ENCODE results near the gene SULT1C2. TPM values are rescaled to one million over a fixed set of nuclear protein-coding genes. Genes with fewer than 3 reads are reported as not detected.

SULT1C2 gene
- total and polyA plus RNA-seq, 2 of the 8 experiments (the other 6 are each of a cell fraction or from before 2014, with no cell fraction given), result 2.2 to 2.8 TPM

GRCh38 chr2:108305901-108306300, 17.2 kb downstream of the SULT1C2 start:
- H3K9me3 ChIP-seq (ENCODE audit: insufficient read depth in 2 of 2, low read depth in 1 of 2, low read length in 1 of 2), result no peaks in the 10 kb centered on the region
- H4K20me1 ChIP-seq (replicated peaks in 1 of 2; ENCODE audit: control insufficient read depth in 1 of 2, insufficient read depth in 2 of 2, low read length in 2 of 2), result no peaks in the 10 kb centered on the region
- no peak overlapping the region for H3K18ac ChIP-seq (ENCODE audit: extremely low read depth, low read length)
- no peak overlapping the region for H2AK5ac ChIP-seq (ENCODE audit: low read depth, low read length)
- 85% methylated on average over 2 of the region's 2 CpGs; no CpG with 5 or more reads in 1 of the 2 experiments for WGBS, 2 experiments (ENCODE audit: extremely low coverage in 1 of 2, insufficient coverage in 1 of 2, insufficient read length in 1 of 2, insufficient replicate concordance in 2 of 2, low coverage in 1 of 2, low lambda C conversion rate in 2 of 2, missing lambda C conversion rate in 1 of 2)
- no peak overlapping the region for H3K14ac ChIP-seq (ENCODE audit: insufficient read length)
- no peaks in the 10 kb centered on the region for H3K79me2 ChIP-seq (ENCODE audit: control insufficient read depth in 1 of 2, insufficient read depth in 2 of 2, low read length in 2 of 2)
- H2BK15ac ChIP-seq (ENCODE audit: low read length), result no peak overlapping the region
- H3K56ac ChIP-seq (replicated peaks; ENCODE audit: insufficient read length, low read depth, low read length), result no peak overlapping the region
- no peak for FAIRE-seq
- ChIA-PET POLR2A (ENCODE audit: partially characterized antibody) (interaction anchor here (1.1 kb wide), 1 partner anchor 10 kb away, joined by 3 read pairs; no protein-coding TSS in a partner anchor), CTCF (ENCODE audit: partially characterized antibody) (no interaction called here)
- no peaks in the 10 kb centered on the region; a peak in 1 of 7 replicates for H3K27me3 ChIP-seq (replicated peaks in 1 of 4; ENCODE audit: control insufficient read depth in 3 of 4, extremely low read depth in 1 of 4, insufficient read depth in 3 of 4, low read length in 3 of 4)
- no peak overlapping the region for H3K9ac ChIP-seq (replicated peaks in 1 of 4; ENCODE audit: extremely low read depth in 1 of 4, low read depth in 3 of 4, low read length in 3 of 4)
- no peaks in the 10 kb centered on the region for H3K4me1 ChIP-seq (replicated peaks in 1 of 4; ENCODE audit: control insufficient read depth in 3 of 4, insufficient read depth in 4 of 4, low read length in 3 of 4)
- no peak overlapping the region for H4K91ac ChIP-seq (replicated peaks; ENCODE audit: insufficient read length, low read length)
- H3K36me3 ChIP-seq (ENCODE audit: control insufficient read depth in 2 of 4, insufficient read depth in 4 of 4, low read length in 3 of 4), result no peaks in the 10 kb centered on the region
- no peak overlapping the region for H3K4ac ChIP-seq (replicated peaks; ENCODE audit: insufficient read length, low read depth, low read length)
- H2BK20ac ChIP-seq (ENCODE audit: low read length), result no peak overlapping the region
- H3K23me2 ChIP-seq (ENCODE audit: low read depth, low read length), result no peaks in the 10 kb centered on the region
- H3K4me2 ChIP-seq (ENCODE audit: insufficient read depth in 1 of 2, low read depth in 2 of 2, low read length in 2 of 2), result no peak overlapping the region
- no peak overlapping the region for H3K4me3 ChIP-seq (ENCODE audit: extremely low read depth in 1 of 4, insufficient read depth in 2 of 4, low read depth in 3 of 4, low read length in 4 of 4)
- no peak overlapping the region for H2BK5ac ChIP-seq (ENCODE audit: low read depth, low read length)
- H2AFZ ChIP-seq (ENCODE audit: low read length), result no peak overlapping the region
- H4K5ac ChIP-seq (ENCODE audit: insufficient read length, low read depth, low read length), result no peak overlapping the region
- no peak overlapping the region for H3K23ac ChIP-seq (ENCODE audit: insufficient read length)
- H3K27ac ChIP-seq (ENCODE audit: low read depth, low read length), result no peak overlapping the region
- no peak overlapping the region for H2BK120ac ChIP-seq (replicated peaks; ENCODE audit: low read depth, low read length)
- no peak overlapping the region for H4K8ac ChIP-seq (ENCODE audit: extremely low read depth, insufficient read depth, low read length)
- no peak for DNase-seq (ENCODE audit: low read depth in 1 of 2, low spot score in 2 of 2)
- H3K79me1 ChIP-seq (ENCODE audit: low read depth, low read length), result no peaks in the 10 kb centered on the region
- H2BK12ac ChIP-seq (ENCODE audit: low read depth, low read length), result no peak overlapping the region
- TF ChIP-seq KDM1A (IDR thresholded peaks at IDR 0.05; ENCODE audit: borderline replicate concordance, low read length), result no peak

Measured in H1 (cell line).